ENCODE measurements around the gene APEH. TPM values are rescaled to one million over a fixed set of nuclear protein-coding genes. Genes with fewer than 3 reads are reported as not detected.
A peak's percentile ranks its signal among the peaks of the same experiment; 100 is the strongest.

APEH gene
- total RNA-seq, 1 donor from 2014 or later, result 80.8 TPM

- no peaks in the 10 kb centered on the region for H4K20me1 ChIP-seq (ENCODE audit: insufficient read depth, low read length)
- no peak overlapping the region for H3K9ac ChIP-seq (ENCODE audit: low read length)
- H3K4me1 ChIP-seq (ENCODE audit: insufficient read depth, low read length), result peaks cover 16% of the 10 kb centered on the region
- no peak overlapping the region for H3K4me3 ChIP-seq (ENCODE audit: insufficient read depth, low read depth, low read length)
- no peaks in the 10 kb centered on the region for H3K36me3 ChIP-seq (ENCODE audit: insufficient read depth, low read length)
- peak overlapping the region; percentile 35 for H3K27ac Mint-ChIP-seq (ENCODE audit: unreplicated experiment)
- no peaks in the 10 kb centered on the region for H3K79me2 ChIP-seq (ENCODE audit: insufficient read depth, low read length)
- peak overlapping the region; percentile 8 for H3K4me3 Mint-ChIP-seq (ENCODE audit: unreplicated experiment)
- peak overlapping the region; percentile 65 for H3K4me2 ChIP-seq (ENCODE audit: low read length)
- peaks cover 16% of the 10 kb centered on the region for H3K4me1 Mint-ChIP-seq (ENCODE audit: low read depth, unreplicated experiment)
- TF ChIP-seq, protein P1, sequence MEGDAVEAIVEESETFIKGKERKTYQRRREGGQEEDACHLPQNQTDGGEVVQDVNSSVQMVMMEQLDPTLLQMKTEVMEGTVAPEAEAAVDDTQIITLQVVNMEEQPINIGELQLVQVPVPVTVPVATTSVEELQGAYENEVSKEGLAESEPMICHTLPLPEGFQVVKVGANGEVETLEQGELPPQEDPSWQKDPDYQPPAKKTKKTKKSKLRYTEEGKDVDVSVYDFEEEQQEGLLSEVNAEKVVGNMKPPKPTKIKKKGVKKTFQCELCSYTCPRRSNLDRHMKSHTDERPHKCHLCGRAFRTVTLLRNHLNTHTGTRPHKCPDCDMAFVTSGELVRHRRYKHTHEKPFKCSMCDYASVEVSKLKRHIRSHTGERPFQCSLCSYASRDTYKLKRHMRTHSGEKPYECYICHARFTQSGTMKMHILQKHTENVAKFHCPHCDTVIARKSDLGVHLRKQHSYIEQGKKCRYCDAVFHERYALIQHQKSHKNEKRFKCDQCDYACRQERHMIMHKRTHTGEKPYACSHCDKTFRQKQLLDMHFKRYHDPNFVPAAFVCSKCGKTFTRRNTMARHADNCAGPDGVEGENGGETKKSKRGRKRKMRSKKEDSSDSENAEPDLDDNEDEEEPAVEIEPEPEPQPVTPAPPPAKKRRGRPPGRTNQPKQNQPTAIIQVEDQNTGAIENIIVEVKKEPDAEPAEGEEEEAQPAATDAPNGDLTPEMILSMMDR (IDR thresholded peaks at IDR 0.05; ENCODE audit: insufficient read depth, low read depth, low read length), result no peak
- TF ChIP-seq EZH2 (IDR thresholded peaks at IDR 0.05; ENCODE audit: insufficient read depth, low read length), result no peak
- FAIRE-seq, result peak; percentile 59
- no peaks in the 10 kb centered on the region for H3K27me3 ChIP-seq (ENCODE audit: insufficient read depth, low read length)
- peak; percentile 80 for DNase-seq (ENCODE audit: low read depth)
- no peak overlapping the region for H2AFZ ChIP-seq (ENCODE audit: low read depth, low read length)
- no peak overlapping the region for H3K27ac ChIP-seq (ENCODE audit: low read depth, low read length)
- peaks cover 3% of the 10 kb centered on the region for H3K9me3 Mint-ChIP-seq (ENCODE audit: unreplicated experiment)
- peaks cover 13% of the 10 kb centered on the region for H3K27me3 Mint-ChIP-seq (ENCODE audit: low read depth, unreplicated experiment)
- H3K36me3 Mint-ChIP-seq (ENCODE audit: low read depth, unreplicated experiment), result peaks cover 6% of the 10 kb centered on the region
- H3K9me3 ChIP-seq (ENCODE audit: insufficient read depth, low read depth, low read length), result no peaks in the 10 kb centered on the region
These were observed 48.0 kb upstream of the APEH start for GRCh38 chr3:49626101-49626581.

DNA sequence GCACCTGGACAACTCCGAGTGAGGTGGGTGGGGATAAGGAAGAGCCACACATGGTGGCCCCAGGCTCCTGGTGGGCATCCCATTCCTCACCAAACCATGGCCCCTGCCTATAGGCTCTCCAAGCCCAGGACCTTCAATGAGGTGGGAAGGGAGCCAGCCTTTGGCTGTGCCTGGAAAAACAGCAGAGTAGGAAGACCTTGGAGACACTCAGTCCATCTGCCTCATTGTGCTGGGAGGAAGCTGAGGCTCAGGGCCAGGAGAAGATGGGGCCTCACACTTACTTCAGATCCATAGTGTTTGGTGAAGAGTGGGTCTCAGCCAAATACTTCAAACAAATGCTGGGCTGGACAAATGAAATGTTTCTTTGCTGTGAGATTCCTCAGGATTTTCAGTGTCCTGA, 47.4 kb upstream of the APEH start:
- H3K4me1 ChIP-seq (ENCODE audit: insufficient read depth, low read length), result peaks cover 16% of the 10 kb centered on the region
- Mint-ChIP-seq H3K27me3 (ENCODE audit: low read depth, unreplicated experiment) (peaks cover 6% of the 10 kb centered on the region), H3K27ac (ENCODE audit: unreplicated experiment) (no peak overlapping the region), H3K4me1 (ENCODE audit: low read depth, unreplicated experiment) (peaks cover 16% of the 10 kb centered on the region), H3K4me3 (ENCODE audit: unreplicated experiment) (no peak overlapping the region), H3K9me3 (ENCODE audit: unreplicated experiment) (peaks cover 5% of the 10 kb centered on the region), H3K36me3 (ENCODE audit: low read depth, unreplicated experiment) (peaks cover 6% of the 10 kb centered on the region)
- no peak overlapping the region for H3K27ac ChIP-seq (ENCODE audit: low read depth, low read length)
- DNase-seq (ENCODE audit: low read depth), result no peak
- H3K9me3 ChIP-seq (ENCODE audit: insufficient read depth, low read depth, low read length), result no peaks in the 10 kb centered on the region
- TF ChIP-seq, protein P1 (IDR thresholded peaks at IDR 0.05; ENCODE audit: insufficient read depth, low read depth, low read length), result no peak
- no peak for TF ChIP-seq EZH2 (IDR thresholded peaks at IDR 0.05; ENCODE audit: insufficient read depth, low read length)
- H3K9ac ChIP-seq (ENCODE audit: low read length), result no peak overlapping the region
- H4K20me1 ChIP-seq (ENCODE audit: insufficient read depth, low read length), result no peaks in the 10 kb centered on the region
- no peak overlapping the region for H2AFZ ChIP-seq (ENCODE audit: low read depth, low read length)
- H3K27me3 ChIP-seq (ENCODE audit: insufficient read depth, low read length), result no peaks in the 10 kb centered on the region
- H3K4me2 ChIP-seq (ENCODE audit: low read length), result peak overlapping the region; percentile 65
- no peaks in the 10 kb centered on the region for H3K79me2 ChIP-seq (ENCODE audit: insufficient read depth, low read length)
- no peak for FAIRE-seq
- no peak overlapping the region for H3K4me3 ChIP-seq (ENCODE audit: insufficient read depth, low read depth, low read length)
- no peaks in the 10 kb centered on the region for H3K36me3 ChIP-seq (ENCODE audit: insufficient read depth, low read length)

DNA sequence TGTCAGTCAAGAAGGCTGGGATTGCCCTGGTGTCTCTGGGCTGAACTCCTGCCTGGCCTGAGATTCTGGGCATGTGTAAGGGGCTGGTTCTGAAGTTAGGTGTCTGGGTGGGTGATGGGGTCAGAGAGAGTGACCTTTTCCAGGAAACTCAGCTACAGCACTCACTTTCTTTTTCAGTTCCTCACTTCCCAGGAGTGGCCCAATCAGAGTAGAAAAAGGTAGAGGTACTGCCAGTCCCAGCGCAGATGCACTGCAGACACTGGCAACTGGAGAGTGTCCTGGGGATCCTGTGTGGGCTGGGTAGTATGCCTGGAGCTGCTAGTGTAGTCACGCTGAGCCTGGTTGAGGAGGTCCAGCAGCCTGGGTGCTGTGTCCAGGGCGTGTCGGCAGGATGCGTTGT, 46.5 kb upstream of the APEH start:
- Histone ChIP-seq H3K79me2 (ENCODE audit: insufficient read depth, low read length) (no peaks in the 10 kb centered on the region), H3K9me3 (ENCODE audit: insufficient read depth, low read depth, low read length) (no peaks in the 10 kb centered on the region), H3K9ac (ENCODE audit: low read length) (no peak overlapping the region), H3K4me3 (ENCODE audit: insufficient read depth, low read depth, low read length) (no peak overlapping the region), H2AFZ (ENCODE audit: low read depth, low read length) (no peak overlapping the region), H4K20me1 (ENCODE audit: insufficient read depth, low read length) (no peaks in the 10 kb centered on the region), H3K27me3 (ENCODE audit: insufficient read depth, low read length) (no peaks in the 10 kb centered on the region), H3K4me1 (ENCODE audit: insufficient read depth, low read length) (peaks cover 16% of the 10 kb centered on the region), H3K36me3 (ENCODE audit: insufficient read depth, low read length) (no peaks in the 10 kb centered on the region), H3K4me2 (ENCODE audit: low read length) (no peak overlapping the region), H3K27ac (ENCODE audit: low read depth, low read length) (no peak overlapping the region)
- Mint-ChIP-seq H3K36me3 (ENCODE audit: low read depth, unreplicated experiment) (peaks cover 6% of the 10 kb centered on the region), H3K4me1 (ENCODE audit: low read depth, unreplicated experiment) (peaks cover 16% of the 10 kb centered on the region), H3K4me3 (ENCODE audit: unreplicated experiment) (no peak overlapping the region), H3K9me3 (ENCODE audit: unreplicated experiment) (peaks cover 9% of the 10 kb centered on the region), H3K27me3 (ENCODE audit: low read depth, unreplicated experiment) (no peaks in the 10 kb centered on the region), H3K27ac (ENCODE audit: unreplicated experiment) (no peak overlapping the region)
- no peak for FAIRE-seq
- TF ChIP-seq, protein P1 (IDR thresholded peaks at IDR 0.05; ENCODE audit: insufficient read depth, low read depth, low read length), result no peak
- no peak for TF ChIP-seq EZH2 (IDR thresholded peaks at IDR 0.05; ENCODE audit: insufficient read depth, low read length)
- DNase-seq (ENCODE audit: low read depth), result no peak

Data from astrocyte (in vitro differentiated cells and primary cell).